TTC549 (cell line): ENCODE results near the gene GSG1L.

Experiments used
- FAIRE-seq: peaks from 2 replicates; lab custom pipeline; 2012; peaks lifted over from hg19 to GRCh38; lab: Jason Lieb, UNC

GSG1L gene

DNA sequence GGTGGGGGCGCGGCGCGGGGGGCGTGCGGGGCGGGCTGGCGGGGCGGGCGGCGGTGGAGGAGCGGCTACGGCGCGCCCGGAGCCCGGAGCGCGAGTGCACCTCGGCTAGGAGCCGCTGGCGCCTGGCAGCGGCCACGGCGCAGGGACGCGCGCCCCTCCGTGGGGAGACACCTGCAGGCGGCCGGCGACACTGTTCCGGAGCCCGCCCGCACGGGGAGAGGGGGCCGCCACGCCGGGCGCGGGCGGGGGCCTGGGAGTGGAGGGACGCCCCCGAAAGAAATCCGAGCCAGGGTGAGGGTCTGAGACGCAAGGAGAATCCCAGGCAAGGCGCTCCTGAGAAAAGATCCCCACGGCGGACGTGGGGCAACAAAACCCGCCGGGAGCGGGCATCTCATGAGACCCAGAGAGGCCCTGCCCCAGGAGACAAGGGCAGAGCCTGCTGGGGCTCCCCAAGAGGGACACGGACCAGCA, at the start of gene GSG1L:
Gene GSG1L, minus strand, starts transcription at position 124 of the 471 bp plus-strand sequence. CDS start 290 bp downstream, outside the sequence.
- no peak for FAIRE-seq

DNA sequence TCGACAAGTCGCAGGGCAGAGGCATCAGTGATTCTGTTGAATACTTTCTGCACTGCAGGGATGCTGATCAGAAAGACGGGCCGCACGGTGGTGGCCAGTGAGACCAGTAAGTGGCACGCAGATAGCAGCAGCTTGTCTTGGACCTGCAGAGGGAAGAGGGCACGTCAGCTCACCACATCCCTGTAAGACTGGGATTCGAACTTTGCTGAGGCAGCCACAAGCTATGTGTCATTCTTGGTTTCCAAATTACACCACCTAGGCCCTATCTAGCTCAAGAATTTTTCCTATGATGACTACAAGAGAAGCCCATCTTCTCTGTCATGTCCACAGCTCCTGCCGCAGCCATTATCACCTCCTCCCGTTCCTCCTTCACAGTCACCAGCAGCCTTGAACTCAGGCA, 49.4 kb upstream of the GSG1L start:
- FAIRE-seq: no peak

GRCh38 chr16:28110977-28111376, 47.5 kb upstream of the GSG1L start:
- no peak for FAIRE-seq

GRCh38 chr16:28110479-28110878, 47.0 kb upstream of the GSG1L start:
- no peak for FAIRE-seq

DNA sequence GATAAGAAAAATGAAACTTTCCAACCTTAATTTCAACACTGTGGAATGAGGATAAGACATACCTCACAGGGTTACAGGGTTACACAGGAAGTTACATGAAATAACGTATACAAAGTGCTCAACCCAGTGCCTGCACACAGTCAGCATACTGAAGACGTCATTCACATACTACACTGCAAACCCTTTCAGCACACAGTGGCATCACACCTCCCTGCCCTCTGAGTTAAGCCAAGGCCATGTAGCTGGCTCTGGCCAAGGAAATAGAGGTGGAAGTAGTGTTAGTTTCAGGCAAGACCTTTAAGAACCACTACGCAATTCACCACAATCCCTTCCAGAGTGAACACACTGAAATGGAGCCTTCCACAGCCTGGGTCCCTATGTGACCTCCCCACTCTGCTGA, 46.6 kb upstream of the GSG1L start:
- no peak for FAIRE-seq

- FAIRE-seq: no peak
Observed at GRCh38 chr16:28108590-28109247, 45.2 kb upstream of the GSG1L start.

DNA sequence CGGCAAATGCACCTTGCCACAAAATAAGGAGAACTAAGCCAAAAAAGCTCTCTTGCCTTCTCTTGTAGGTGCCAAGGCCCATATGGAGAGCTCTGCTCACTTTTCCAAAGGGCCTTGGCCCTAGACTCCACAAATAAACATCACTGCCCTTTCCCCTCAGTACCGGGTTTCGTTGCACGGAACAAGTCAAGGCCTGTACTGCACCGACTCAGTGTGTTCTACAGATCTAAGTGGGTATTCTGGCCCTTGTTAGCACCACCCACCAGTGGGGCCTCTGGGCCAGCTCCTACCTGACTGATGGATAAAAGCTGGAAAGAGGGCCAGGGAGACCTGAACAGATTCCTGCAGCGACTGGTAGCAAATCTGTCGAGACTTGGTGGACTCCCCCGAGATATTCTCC, 43.7 kb upstream of the GSG1L start:
- no peak for FAIRE-seq

DNA sequence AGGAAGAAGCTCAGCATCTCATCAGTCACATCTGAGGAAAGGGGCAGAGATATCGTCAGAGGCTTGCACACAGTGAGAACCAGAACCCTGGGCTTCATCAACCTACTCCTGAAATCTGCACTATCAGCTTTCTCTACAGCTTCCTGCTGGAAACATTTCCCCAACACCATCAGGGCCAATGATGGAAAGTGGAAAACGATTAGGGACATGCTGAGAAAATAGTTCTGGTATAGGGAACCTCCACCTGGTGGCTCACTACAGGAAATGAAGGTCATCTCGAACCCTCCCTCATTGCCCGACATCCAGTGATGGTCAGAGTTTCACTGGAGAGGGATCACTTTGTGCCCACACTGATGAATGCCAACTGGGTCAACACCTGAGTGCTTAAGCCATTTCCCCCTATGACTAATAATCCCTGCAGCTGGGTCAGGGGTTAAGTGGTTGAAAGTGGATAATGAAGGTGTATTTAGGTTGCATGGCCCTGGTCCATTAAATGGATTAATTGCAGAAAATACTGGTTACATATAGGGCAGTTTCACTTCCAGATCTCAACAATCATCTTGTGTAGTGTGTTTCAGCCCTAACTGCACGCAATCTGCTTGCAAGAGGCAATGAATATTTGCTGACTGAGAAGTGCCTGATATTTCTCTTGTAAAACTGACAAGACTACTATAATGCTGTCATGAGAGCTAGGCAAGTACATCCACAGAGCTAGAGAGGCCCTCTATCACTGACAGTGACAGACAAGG, 43.1 kb upstream of the GSG1L start:
- FAIRE-seq: no peak

- FAIRE-seq: no peak
Observed at GRCh38 chr16:28105954-28106353, 42.4 kb upstream of the GSG1L start.

DNA sequence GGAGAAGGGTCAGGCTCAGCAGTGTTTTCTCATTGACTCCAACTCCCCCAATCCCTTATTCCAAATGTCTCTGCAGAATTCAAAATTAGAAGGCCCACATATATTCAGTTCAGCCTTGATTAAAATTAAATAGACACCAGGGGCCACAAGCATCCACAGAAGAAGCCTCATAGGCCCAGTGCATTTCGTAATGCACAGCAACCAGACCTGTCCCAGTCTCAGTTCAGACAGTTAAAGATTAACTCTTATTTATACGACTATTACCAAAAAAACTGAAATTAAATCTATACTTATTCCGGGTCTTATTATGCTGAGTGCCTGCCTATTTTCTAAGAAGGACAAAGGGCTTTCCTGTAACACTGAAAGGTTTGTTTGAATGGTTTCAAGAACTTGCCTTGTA, 41.8 kb upstream of the GSG1L start:
- no peak for FAIRE-seq

GRCh38 chr16:28104404-28104803, 40.9 kb upstream of the GSG1L start:
- no peak for FAIRE-seq

DNA sequence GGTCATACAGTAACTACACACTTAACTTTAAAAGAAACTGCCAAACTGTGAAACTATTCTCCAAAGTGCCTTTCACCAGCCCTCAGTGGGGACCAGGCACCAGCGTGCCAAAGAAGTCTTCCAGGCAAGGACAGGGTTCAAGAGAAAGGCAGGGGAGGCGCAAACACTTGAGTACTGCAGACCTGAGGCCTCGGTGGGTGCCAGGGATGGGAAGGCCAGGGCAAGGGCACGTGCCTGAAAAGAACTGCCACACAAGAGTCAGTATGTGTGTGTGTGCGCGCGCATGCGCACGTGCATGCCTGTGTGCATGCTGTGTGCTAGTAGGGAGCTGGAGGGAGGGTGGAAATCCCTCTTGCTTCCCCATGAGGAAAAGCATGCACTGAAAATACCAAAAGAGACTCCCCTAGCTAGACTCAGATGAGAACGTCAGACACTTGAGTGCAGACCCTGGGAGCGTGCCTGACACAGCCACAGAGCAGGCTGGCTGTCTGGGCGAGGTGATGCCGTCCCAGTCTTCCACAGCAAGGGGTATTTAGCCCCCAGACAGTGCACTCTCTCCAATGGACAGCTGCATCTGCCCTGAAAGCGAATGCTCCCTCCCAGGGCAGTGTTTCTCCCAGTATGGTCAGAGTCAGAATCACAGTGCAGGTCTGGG, 40.1 kb upstream of the GSG1L start:
- FAIRE-seq: no peak

DNA sequence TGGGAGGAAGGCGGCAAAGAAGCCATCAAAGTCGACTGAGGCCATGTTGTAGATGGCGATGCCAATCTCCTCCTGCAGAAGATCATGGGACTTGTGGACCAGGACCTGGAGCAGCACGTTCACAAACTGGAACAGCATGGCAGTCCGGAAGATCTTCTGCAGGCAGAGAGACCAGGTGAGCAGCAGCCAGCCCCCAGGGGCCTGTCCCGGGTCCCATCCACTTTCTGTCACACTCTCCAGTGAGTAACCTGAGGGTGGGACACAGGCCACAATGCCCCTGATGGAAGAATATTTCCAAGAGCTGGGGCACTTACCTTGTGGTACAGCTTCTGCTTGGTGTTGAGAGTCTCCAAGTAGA, 38.0 kb upstream of the GSG1L start:
- FAIRE-seq: no peak

GRCh38 chr16:28100810-28101532, 37.5 kb upstream of the GSG1L start:
- FAIRE-seq: no peak

- FAIRE-seq: no peak
Observed at GRCh38 chr16:28098959-28099945, 35.7 kb upstream of the GSG1L start.

DNA sequence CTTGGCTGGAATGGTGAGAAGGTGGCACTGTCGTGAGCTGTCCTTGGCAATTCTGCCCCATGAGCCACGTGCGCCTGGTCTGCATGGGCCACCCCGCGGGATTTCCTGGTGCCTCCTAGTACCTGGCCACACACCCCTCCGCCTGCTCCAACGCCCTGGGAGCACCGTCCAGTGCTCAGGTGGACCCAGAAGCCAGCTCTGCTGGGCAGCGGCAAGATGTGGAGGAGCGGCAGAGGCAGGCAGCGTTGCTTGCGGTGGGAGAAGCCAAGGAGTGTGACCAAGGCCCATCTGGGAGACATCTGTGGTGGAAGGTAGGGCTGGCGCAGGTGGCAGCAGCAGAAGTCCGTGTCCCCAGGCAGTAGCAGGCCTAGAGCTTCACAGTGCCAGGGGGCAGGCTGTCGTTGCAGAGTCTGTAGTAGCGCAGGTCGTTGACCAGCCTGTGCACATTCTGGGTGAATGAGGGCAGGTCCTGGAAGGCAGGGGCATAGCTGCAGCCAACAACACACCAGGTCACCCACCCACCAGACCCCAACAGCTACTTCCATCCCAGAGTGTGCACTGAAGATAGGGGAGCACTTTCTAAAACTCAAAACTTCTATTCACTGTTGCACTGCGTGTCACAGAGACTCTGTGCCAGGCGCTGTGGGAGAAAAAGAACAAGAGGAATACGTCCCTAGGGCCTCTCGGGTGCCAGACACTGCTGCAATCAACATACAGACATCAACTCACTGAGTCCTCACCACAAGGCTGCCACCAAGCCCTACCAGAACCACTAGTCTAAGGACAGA, 34.9 kb upstream of the GSG1L start:
- FAIRE-seq: no peak

GRCh38 chr16:28096983-28097899, 33.7 kb upstream of the GSG1L start:
- FAIRE-seq: no peak

DNA sequence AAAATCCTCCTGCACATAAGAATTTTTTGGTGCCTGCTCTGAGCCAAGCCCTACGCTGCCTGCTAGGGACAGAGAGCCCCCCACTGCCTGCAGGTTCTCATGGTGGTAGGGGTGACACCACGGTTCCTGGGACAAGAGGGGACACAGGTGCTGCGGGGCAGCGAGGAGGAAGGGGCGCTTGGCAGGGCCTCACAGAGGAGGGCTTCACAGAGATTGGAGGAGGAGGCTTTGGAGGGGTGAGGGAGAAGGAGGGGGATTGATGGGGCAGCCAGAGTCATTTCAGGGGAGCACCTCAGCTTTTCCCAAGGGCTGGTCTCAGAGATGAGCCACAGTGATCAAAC, 29.8 kb upstream of the GSG1L start:
- no peak for FAIRE-seq

DNA sequence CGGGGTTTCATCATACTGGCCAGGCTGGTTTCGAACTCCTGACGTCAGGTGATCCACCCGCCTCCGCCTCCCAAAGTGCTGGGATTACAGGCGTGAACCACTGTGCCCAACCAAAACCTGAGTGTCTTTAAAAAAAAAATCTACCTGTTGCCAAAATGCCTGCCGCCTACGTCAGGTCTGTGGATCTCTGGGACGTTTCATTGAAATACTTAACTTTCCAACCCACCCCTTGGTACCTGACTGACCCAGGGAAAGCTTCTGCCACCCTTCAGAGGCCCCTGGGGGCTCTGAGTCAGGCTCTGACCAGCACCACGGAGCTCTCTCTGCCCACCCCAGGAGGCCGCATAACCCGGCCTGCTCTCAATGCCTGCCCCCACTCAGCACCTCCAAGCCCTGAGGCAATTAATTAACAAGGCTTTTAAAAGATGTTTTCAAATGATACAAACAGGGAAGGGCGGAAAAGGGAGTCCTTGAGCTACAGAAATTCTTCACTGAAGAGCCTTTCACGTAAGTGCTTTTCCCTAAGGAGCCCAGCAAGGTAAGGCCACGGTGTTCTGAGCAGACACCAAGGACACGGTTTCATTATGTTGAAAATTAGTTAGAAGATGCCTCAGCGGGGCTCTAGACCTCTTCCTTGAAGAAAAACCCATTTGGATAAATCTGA, 29.3 kb upstream of the GSG1L start:
- no peak for FAIRE-seq
